Mucosa of stomach (tissue), 1 donor: ENCODE measurements around the gene ANKRD31.
A peak's percentile ranks its signal among the peaks of the same experiment; 100 is the strongest.

Source experiments
- H3K27me3 ChIP-seq: one replicate; pipeline ENCODE4 v1.7.0; 2013; ENCODE audit warnings: mild to moderate bottlenecking, low read length; ENCODE audit not compliant: control insufficient read depth, insufficient read depth
- H3K36me3 ChIP-seq: one replicate; pipeline ENCODE4 v1.7.0; 2013; ENCODE audit warnings: low read length; ENCODE audit not compliant: control insufficient read depth, insufficient read depth
- H3K4me1 ChIP-seq: one replicate; pipeline ENCODE4 v1.7.0; 2013; ENCODE audit warnings: mild to moderate bottlenecking, low read length; ENCODE audit not compliant: control insufficient read depth, insufficient read depth
- H3K4me3 ChIP-seq: one replicate; pipeline ENCODE4 v1.7.0; 2013; ENCODE audit warnings: low read length
- H3K9ac ChIP-seq: one replicate; pipeline ENCODE4 v1.7.0; 2013; ENCODE audit warnings: mild to moderate bottlenecking, low read length, moderate library complexity
- H3K9me3 ChIP-seq: one replicate; pipeline ENCODE4 v1.7.0; 2013; ENCODE audit warnings: mild to moderate bottlenecking, low read length, moderate library complexity; ENCODE audit not compliant: control insufficient read depth
- donor health status: Pancreatic carcinoma.

Gene ANKRD31

GRCh38 chr5:75053054-75053303 is 183.7 kb downstream of the ANKRD31 start:
- Histone ChIP-seq H3K9ac (peak overlapping the region; percentile 83), H3K36me3 (no peaks in the 10 kb centered on the region), H3K4me3 (peak overlapping the region; percentile 37), H3K9me3 (no peaks in the 10 kb centered on the region), H3K27me3 (no peaks in the 10 kb centered on the region), H3K4me1 (peaks cover 44% of the 10 kb centered on the region)

- H3K4me3 ChIP-seq = peak within 1 kb of the TSS; percentile 37
- H3K27me3 ChIP-seq = no peaks in the 10 kb centered on the region
- H3K4me1 ChIP-seq = peaks cover 47% of the 10 kb centered on the region
- H3K36me3 ChIP-seq = no peaks in the 10 kb centered on the region
- peak within 1 kb of the TSS; percentile 83 for H3K9ac ChIP-seq
- no peaks in the 10 kb centered on the region for H3K9me3 ChIP-seq
These were observed 184.3 kb downstream of the ANKRD31 start, which contains the start of gene GCNT4 for GRCh38 chr5:75052192-75053053. TSS of gene GCNT4 (minus strand) at chr5:75052558. CDS start at chr5:75030037, 22,521 bp downstream.

- Histone ChIP-seq H3K4me3 (peak overlapping the region; percentile 37), H3K9me3 (no peaks in the 10 kb centered on the region), H3K9ac (peak overlapping the region; percentile 83), H3K27me3 (no peaks in the 10 kb centered on the region), H3K4me1 (peaks cover 47% of the 10 kb centered on the region), H3K36me3 (no peaks in the 10 kb centered on the region)
These were observed 185.4 kb downstream of the ANKRD31 start for GRCh38 chr5:75051217-75051751.

- H3K9me3 ChIP-seq = no peaks in the 10 kb centered on the region
- H3K9ac ChIP-seq = peak overlapping the region; percentile 83
- no peaks in the 10 kb centered on the region for H3K36me3 ChIP-seq
- H3K27me3 ChIP-seq = no peaks in the 10 kb centered on the region
- H3K4me1 ChIP-seq = peaks cover 47% of the 10 kb centered on the region
- H3K4me3 ChIP-seq = no peak overlapping the region
These were observed 186.3 kb downstream of the ANKRD31 start for GRCh38 chr5:75050415-75050814.

GRCh38 chr5:75049456-75050351 is 187.0 kb downstream of the ANKRD31 start:
- H3K9me3 ChIP-seq = no peaks in the 10 kb centered on the region
- no peak overlapping the region for H3K4me3 ChIP-seq
- peaks cover 49% of the 10 kb centered on the region for H3K4me1 ChIP-seq
- no peak overlapping the region for H3K9ac ChIP-seq
- no peaks in the 10 kb centered on the region for H3K36me3 ChIP-seq
- no peaks in the 10 kb centered on the region for H3K27me3 ChIP-seq

DNA sequence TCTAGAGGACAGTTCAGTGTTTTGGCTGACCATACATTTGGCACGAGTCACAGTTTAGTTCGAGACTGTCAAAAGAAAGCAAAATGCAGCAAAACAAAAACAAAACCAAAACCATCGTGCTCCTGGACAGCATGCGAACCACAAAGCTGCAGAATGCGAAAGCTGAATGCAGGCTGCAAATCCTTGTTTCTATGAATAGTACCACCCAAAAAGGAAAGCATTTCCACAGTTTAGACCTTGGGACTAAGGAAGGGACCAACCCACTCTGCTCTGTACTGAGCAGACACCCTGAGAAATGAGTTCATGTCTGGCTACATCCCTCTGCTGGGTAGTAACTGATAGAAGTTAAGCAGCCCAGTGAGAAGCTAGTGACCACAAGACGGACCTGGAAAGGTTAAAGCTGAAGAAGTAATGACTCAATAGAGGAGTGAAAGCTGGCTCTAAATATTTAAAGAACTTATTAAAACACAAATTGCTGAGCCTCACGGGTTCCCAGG is 188.2 kb downstream of the ANKRD31 start:
- Histone ChIP-seq H3K4me3 (no peak overlapping the region), H3K4me1 (peaks cover 43% of the 10 kb centered on the region), H3K27me3 (no peaks in the 10 kb centered on the region), H3K9ac (no peak overlapping the region), H3K9me3 (no peaks in the 10 kb centered on the region), H3K36me3 (no peaks in the 10 kb centered on the region)

DNA sequence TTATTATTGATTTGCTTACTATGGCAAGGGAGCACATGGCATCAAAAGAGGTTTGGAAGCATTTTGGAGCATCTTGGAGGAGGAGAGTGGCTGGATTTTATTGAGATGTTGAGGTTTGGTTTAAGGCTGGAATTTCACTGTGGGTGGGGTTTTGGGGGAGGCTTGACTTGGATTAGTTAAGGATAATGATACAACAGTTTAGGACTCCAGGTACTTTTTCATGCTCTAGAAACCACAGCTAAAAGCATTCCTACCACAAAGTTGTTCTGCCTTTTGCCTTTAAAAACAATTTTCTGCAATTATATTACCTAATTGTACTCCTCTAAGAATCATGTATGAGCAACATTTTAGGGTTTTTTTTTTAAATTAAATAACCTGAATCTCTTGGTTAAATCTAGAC is 189.3 kb downstream of the ANKRD31 start:
- Histone ChIP-seq H3K9ac (no peak overlapping the region), H3K4me3 (no peak overlapping the region), H3K27me3 (no peaks in the 10 kb centered on the region), H3K9me3 (no peaks in the 10 kb centered on the region), H3K36me3 (no peaks in the 10 kb centered on the region), H3K4me1 (peaks cover 43% of the 10 kb centered on the region)

- H3K36me3 ChIP-seq = no peaks in the 10 kb centered on the region
- no peaks in the 10 kb centered on the region for H3K27me3 ChIP-seq
- no peak overlapping the region for H3K9ac ChIP-seq
- peaks cover 41% of the 10 kb centered on the region for H3K4me1 ChIP-seq
- H3K4me3 ChIP-seq = no peak overlapping the region
- no peaks in the 10 kb centered on the region for H3K9me3 ChIP-seq
These were observed 190.1 kb downstream of the ANKRD31 start for GRCh38 chr5:75046366-75047142.

DNA sequence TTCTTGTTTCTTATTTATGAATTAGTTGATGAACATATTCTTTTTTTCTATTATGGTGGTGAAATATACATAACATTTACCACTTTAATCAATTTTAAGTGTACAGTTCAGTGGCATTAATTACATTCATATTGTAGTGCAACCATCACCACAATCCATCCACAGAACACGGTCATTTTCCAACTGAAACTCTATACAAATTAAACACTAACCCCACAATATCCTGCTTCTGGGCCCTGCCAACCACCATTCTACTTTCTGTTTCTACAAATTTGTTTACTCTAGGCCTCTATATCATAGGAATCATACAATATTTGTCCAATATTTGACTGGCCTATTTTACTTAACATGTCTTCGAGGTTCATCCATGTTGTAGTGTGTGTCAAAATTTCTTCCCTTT is 191.6 kb downstream of the ANKRD31 start:
- no peaks in the 10 kb centered on the region for H3K9me3 ChIP-seq
- no peaks in the 10 kb centered on the region for H3K36me3 ChIP-seq
- no peak overlapping the region for H3K9ac ChIP-seq
- H3K4me3 ChIP-seq = no peak overlapping the region
- H3K27me3 ChIP-seq = no peaks in the 10 kb centered on the region
- H3K4me1 ChIP-seq = peaks cover 27% of the 10 kb centered on the region

DNA sequence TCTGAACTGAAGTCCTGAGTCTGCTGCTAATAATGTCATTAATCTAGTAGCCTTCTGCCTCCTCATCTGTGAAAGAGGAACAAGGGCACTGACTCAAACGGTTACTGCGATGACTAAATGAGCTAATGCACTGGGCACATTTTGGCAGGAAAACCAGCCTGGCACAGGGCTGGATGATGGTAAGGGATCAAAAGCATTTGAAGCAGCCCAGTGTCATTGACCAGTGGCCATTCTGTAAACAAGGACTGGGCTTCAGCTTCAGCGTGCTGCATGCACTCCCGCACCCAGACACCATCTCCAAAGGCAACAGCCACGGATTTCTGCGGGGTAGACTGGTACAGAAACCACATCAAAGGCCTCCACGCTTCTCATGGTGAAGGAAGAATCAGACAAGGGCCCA is 192.3 kb downstream of the ANKRD31 start:
- Histone ChIP-seq H3K27me3 (no peaks in the 10 kb centered on the region), H3K9ac (no peak overlapping the region), H3K36me3 (no peaks in the 10 kb centered on the region), H3K4me3 (no peak overlapping the region), H3K9me3 (no peaks in the 10 kb centered on the region), H3K4me1 (peaks cover 20% of the 10 kb centered on the region)

DNA sequence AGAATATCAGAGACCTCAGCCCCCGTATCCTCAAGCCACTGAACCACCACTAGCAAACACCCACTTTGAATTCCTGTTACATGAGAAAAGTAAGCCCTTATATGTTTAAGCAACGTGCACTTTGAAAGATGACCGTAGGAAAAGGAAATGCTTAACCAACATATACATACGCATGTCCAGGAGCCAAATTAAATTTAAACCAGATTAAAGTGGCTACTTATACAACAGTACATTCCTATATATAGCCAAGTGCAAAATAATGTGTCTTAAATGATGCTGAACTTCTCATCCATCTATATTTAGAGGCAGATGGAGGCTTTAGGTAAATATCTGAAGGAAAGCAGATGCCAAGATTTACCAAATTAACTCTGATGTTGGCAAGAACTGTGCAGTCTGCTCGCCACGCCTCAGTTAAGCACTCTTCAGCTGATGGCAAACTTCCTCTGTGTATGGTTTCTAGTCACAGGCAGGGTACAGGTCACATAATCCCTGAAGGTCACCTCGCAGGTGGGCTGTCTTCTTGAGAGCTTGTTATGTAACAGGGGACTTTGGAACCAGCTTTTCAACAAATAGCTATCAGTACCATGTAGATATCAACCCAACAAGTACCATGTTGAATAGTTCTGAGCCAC is 192.9 kb downstream of the ANKRD31 start:
- H3K9me3 ChIP-seq = no peaks in the 10 kb centered on the region
- no peaks in the 10 kb centered on the region for H3K27me3 ChIP-seq
- H3K36me3 ChIP-seq = no peaks in the 10 kb centered on the region
- no peak overlapping the region for H3K4me3 ChIP-seq
- no peak overlapping the region for H3K9ac ChIP-seq
- H3K4me1 ChIP-seq = peaks cover 16% of the 10 kb centered on the region
